ENCODE measurements around the gene OSBPL1A.
A peak's percentile ranks its signal among the peaks of the same experiment; 100 is the strongest.
"Not testable (repeated sequence)": the region's sequence is repeated elsewhere in the genome, so short reads cannot be mapped to it uniquely, and the experiment has no call there.

Gene OSBPL1A

GRCh38 chr18:24177499-24178133 lies 220.0 kb downstream of the OSBPL1A start:
- no peak for DNase-seq

GRCh38 chr18:24176727-24177416 lies 220.8 kb downstream of the OSBPL1A start:
- DNase-seq, result peak; percentile 54

GRCh38 chr18:24173997-24174396 lies 223.6 kb downstream of the OSBPL1A start:
- no peak for DNase-seq

GRCh38 chr18:24170360-24170759 lies 227.3 kb downstream of the OSBPL1A start:
- no peak for DNase-seq

GRCh38 chr18:24168496-24168895 lies 229.1 kb downstream of the OSBPL1A start:
- peak; percentile 48 for DNase-seq

- DNase-seq, result no peak
Observed at GRCh38 chr18:24161304-24161703, 236.3 kb downstream of the OSBPL1A start.

- DNase-seq, result no peak
Observed at GRCh38 chr18:24160086-24160485, 237.5 kb downstream of the OSBPL1A start.

- no peak for DNase-seq
Observed at GRCh38 chr18:24157855-24158254, 239.8 kb downstream of the OSBPL1A start.

GRCh38 chr18:24153397-24153796 lies 244.2 kb downstream of the OSBPL1A start:
- no peak for DNase-seq

- not testable (repeated sequence) for DNase-seq
Observed at GRCh38 chr18:24149591-24149990, 248.0 kb downstream of the OSBPL1A start.

GRCh38 chr18:24142376-24142775 lies 255.2 kb downstream of the OSBPL1A start:
- no peak for DNase-seq

- no peak for DNase-seq
Observed at GRCh38 chr18:24140697-24141096, 256.9 kb downstream of the OSBPL1A start.

GRCh38 chr18:24138789-24139616 lies 258.6 kb downstream of the OSBPL1A start, which contains the start of gene CABYR:
CABYR (plus strand) TSS chr18:24139062; CDS start chr18:24143115, 4,053 bp downstream.
- DNase-seq, result peak; percentile 91

- no peak for DNase-seq
Observed at GRCh38 chr18:24138409-24138788, 259.2 kb downstream of the OSBPL1A start.

GRCh38 chr18:24136967-24137373 lies 260.7 kb downstream of the OSBPL1A start:
- DNase-seq, result peak; percentile 11

GRCh38 chr18:24130494-24130893 lies 267.1 kb downstream of the OSBPL1A start:
- no peak for DNase-seq

GRCh38 chr18:24128700-24129099 lies 268.9 kb downstream of the OSBPL1A start:
- DNase-seq, result no peak

- no peak for DNase-seq
Observed at GRCh38 chr18:24127735-24128134, 269.9 kb downstream of the OSBPL1A start.

GRCh38 chr18:24126155-24126961 lies 271.3 kb downstream of the OSBPL1A start:
- peak; percentile 81 for DNase-seq

GRCh38 chr18:24121625-24122024 lies 276.0 kb downstream of the OSBPL1A start:
- no peak for DNase-seq

- no peak for DNase-seq
Observed at GRCh38 chr18:24120676-24121075, 276.9 kb downstream of the OSBPL1A start.

Data from fibroblast of skin of scalp (primary cell).